Caki2 (cell line): Measurements from ENCODE around the gene GLB1L3. TPM values are rescaled to one million over a fixed set of nuclear protein-coding genes. Genes with fewer than 3 reads are reported as not detected.

ENCODE experiments used
- DNase-seq: peaks from one replicate; pipeline ENCODE4 v3.0.0-alpha.2; 2015; ENCODE audit warnings: low read depth
- in situ Hi-C: cut with HindIII; loops from 2 replicates; pipeline ENCODE4 v1.10.0; 2016; ENCODE audit warnings: low sequenced_read_pairs, low pct_unique_long_range_greater_than_20kb, mixed read lengths
- total RNA-seq: library from RNA; depleted of rRNA; stranded (reverse); fragments of >200 nt; shearing (Covaris generic); gene quantifications from 2 replicates; pipeline ENCODE4 v1.2.3, GENCODE V29; 2014; ENCODE audit warnings: low replicate concordance

Gene GLB1L3
- total RNA-seq, 1 experiment from 2014 or later = not detected

- DNase-seq = no peak
- in situ Hi-C loops = no loop called here
Observed at GRCh38 chr11:134349802-134350355, 73.7 kb downstream of the GLB1L3 start.

GRCh38 chr11:134350381-134350780 lies 74.2 kb downstream of the GLB1L3 start:
- no peak for DNase-seq
- in situ Hi-C loops = no loop called here

DNA sequence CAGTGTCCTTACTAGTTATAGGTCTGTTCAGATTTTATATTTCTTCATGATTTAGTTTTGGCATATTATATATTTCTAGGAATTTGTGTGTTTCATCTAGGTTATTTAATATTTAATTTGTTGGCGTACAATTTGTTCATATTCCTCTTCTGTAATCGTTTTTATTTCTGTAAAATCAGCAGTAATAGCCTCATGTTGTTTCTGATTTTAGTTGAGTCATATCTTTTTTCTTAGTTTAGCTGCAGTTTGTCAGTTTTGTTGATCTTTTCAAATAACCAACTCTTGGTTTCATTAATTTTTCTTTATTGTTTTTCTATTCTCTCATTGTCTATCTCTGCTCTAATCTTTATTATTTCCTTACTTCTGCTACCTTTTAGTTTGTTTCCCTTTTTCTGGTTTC lies 75.9 kb downstream of the GLB1L3 start:
- in situ Hi-C loops = no loop called here
- no peak for DNase-seq

- in situ Hi-C loops = no loop called here
- DNase-seq = no peak
Observed at GRCh38 chr11:134355136-134355535, 79.0 kb downstream of the GLB1L3 start.

- DNase-seq = no peak
- in situ Hi-C loops = no loop called here
Observed at GRCh38 chr11:134355656-134356055, 79.5 kb downstream of the GLB1L3 start.

DNA sequence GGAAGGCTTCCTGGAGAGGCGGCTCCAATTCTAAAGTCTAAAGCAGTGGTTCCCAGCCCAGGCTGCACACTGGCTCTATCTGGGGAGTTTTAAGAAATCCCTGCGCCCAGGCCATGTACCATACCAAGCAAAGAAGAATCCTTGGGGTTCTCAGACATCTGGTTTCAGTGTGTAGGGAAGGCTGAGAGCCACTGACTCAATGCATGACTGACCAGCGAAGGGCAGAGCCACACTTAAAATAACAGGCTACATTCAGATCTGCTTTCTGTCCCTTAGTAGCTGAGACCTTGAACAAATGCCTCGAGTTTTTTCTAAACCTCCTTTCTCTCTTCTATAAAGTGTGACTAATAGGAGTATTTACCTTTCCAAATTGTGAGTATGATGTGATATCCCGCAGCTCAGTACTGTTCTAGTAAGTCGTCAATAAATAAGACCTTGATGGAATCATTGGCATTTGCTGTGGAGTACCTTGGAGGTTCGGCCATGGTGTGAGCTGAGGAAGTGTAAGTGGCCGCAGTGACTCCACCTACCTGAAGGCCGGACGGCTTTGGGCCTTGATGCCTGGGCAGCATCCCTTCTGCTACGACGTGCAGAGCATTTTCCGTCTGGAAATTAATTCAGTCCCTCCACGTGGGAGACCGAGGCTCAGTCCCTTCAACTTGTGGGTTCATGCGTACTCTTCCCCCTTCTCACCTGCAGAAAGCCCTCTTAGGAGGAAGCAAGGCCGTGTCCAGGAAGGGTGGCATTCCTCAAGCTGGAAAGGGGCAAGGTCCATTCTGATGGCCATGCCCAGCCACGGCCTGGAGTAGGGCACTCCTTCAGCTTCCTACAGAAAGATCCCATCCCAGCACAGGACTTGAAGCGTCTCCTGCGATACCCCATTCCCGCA lies 80.7 kb downstream of the GLB1L3 start:
- DNase-seq = no peak
- in situ Hi-C loops = no loop called here

GRCh38 chr11:134357545-134357839 lies 81.3 kb downstream of the GLB1L3 start:
- in situ Hi-C loops = no loop called here
- no peak for DNase-seq

DNA sequence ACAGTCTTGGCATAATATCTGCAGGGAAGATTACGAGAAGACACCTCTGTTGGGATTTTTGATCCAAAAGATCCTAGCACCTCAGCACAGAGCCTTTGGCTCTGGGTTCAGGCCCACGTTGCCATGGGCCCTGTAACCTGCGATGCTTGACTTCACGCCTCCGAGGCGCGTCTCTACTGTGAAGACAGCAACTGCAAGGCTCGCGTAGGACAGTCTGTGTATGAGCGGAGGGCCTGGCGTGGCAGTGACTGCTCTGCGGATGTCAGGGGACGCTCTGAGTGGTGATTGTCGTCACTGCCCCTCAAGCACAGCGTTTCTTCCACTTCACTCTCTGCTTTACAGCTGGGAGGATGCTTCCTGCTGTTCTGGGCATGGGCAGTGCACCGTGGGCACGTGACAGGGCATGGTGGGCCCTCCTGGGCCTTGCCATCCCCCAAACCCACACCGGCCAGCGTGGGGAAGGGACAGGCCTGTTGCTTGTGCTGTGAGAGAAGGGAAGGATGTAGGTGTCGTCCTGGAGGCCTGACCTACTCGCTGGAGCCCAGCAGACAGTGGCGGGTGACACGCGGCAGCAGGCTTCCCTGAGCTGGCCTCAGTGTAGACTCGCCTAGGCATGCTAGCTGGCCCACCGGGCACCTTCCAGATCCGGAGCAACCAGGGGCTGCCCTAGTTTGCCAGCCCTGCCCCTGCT lies 82.1 kb downstream of the GLB1L3 start:
- in situ Hi-C loops = no loop called here
- DNase-seq = no peak

DNA sequence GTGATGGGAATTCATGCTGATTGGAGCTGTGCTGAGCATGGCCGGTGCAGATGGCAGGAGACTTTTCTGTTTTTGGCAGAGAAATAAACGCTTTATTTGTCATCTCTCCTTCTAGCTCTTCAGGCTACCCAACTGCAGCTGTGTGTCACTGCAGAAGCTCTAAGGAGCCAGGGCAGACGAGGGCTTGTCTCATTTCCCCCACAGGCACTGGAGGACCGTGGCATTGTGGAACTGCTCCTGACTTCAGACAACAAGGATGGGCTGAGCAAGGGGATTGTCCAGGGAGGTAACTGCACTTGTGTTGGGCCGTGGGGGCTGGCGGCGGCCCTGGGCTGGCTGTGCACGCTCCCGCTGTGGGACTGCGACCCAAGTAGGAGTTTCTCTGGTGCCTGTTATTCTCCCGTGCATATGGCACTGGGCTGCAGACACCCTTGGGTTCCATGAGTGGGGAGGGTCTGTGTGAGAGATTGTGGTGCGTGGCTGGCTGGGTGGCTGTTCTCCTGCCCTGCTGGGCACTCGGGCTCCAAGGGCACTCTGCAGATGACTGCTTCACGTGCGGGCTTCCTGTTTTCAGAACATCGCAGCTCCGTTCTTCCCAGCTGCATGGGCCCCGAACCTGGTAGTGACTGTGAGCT lies 82.8 kb downstream of the GLB1L3 start:
- no peak for DNase-seq
- in situ Hi-C loops = no loop called here

DNA sequence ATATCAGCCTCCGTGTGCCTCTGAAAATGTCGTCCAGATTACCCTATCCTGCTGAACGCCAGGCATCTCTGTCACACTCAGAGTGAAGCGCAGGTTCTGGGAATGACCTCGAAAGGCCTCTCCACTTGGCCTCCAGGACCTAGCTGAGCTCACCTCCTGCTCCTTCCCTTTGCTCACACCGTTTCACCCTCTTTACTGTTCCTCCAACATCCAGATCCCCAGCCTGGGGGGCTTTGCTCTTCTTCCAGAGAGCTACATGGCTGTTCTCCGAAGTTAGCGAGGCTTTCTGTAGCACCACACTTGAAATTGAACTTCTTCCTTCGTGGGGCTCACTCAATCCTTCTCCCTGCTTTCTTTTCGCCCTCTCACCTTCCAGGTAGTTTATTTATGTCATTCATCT lies 83.5 kb downstream of the GLB1L3 start:
- in situ Hi-C loops = no loop called here
- DNase-seq = no peak

DNA sequence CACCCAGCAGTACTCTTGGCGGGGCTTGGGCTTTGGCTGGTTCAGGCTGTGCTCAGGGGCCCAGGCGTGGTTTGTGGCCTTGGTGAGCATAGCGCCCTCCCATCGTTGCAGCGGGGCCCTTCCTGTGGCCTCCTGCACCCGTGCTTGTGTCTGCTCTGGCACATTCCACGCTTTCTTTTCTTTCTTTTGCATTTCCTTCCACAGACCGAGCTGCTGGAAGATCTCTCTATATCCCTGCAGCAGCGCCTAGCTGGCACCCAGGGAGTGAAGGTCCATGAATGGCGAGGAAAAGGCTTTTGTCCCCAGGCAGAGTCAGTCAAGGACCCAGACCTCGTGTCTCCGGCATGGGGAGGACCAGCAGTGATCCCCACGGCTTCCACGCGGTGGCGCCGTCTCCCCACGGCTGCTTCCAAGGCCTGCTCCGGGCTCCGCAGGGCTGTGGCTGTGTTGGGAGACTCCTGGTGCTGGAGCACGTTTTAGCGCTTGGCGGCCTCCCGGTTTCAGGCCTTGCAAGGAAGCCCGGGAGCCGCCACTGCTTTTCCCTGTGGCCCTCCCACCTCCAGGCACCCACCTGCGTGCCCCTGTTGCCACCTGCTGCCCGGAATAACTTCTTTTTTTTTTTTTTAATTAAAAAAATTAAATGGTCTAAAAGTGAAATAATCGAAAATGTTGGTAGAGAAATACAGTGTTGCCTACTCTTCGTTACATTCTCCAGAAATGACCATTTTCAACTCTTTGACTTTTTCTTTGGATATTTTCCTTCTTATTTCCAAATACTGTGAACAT lies 84.1 kb downstream of the GLB1L3 start:
- no peak for DNase-seq
- in situ Hi-C loops = no loop called here

DNA sequence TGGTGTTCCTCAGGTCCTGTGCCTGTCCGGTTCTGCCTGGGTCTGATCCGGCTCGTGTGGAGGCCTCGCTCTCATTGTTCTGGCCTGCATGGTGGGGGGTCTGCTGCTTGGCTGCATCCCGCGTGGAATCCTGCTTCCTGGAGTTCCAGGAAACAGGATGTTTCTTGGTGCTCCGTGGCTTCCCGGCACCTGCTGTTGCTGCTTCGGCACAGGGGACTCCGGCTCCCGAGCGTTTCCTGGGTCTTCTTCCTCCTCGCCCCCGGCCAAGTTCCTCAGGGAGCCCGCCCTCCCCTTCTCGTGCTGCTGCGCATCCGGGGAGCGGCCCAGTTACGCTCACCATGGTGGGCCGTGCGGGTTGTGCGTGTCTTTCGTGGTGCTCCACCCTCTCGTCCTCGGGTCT lies 85.5 kb downstream of the GLB1L3 start:
- no peak for DNase-seq
- in situ Hi-C loops = no loop called here

DNA sequence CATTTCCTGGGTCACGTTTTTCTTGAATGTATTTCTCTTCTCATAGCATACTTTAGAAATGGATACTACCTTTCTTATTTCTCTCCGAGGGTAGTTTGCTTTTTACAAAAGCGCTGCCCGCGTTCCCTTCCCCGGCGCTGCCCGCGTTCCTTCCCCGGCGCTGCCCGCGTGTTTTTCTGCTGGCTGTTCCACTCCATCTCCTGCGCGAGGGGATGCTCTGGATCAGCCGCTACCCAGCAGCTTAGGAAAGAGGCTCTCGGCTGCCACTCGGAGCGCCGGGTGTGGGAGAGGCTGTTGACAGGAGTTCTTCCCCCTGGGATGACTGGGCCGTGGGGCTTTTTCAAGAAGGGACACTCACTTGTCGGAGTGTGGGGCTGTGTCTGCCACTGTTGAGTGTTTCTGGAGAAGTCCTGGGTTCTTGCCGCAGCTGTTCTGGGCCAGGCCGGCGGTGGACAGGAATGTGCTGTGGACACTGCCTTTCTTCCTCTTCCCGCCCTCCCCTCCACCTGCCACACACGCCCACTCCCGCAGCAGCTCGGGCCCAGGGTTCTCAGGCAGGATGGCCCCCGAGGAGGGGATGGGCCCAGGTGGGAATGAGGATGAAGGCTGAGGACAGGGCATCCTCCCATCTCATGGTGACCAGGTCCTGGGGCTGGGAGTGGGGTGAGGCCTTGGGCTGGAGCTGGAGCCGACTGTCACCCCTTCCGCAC lies 86.2 kb downstream of the GLB1L3 start:
- DNase-seq = no peak
- in situ Hi-C loops = no loop called here

DNA sequence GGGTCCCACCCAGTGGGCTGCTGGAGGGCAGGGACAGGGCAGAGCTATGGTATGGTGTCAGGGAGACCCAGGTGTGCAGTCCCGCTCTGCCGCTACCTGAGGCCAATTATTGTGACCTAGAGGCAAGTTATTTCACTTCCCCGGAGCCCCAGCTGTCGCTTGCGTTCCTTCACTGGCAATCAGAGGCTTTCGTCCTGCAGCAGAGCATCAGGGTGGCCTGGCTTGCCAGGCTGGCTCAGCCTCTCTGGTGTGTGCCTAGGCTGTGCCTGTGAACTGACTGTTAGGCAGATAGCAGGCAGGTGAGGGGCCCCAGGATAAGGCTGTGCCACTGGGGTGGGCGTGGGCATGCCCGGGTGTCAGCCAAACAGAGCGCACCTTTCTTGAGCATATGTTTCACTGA lies 87.0 kb downstream of the GLB1L3 start:
- in situ Hi-C loops = no loop called here
- DNase-seq = no peak

- in situ Hi-C loops = no loop called here
- DNase-seq = no peak
Observed at GRCh38 chr11:134363592-134363991, 87.4 kb downstream of the GLB1L3 start.

DNA sequence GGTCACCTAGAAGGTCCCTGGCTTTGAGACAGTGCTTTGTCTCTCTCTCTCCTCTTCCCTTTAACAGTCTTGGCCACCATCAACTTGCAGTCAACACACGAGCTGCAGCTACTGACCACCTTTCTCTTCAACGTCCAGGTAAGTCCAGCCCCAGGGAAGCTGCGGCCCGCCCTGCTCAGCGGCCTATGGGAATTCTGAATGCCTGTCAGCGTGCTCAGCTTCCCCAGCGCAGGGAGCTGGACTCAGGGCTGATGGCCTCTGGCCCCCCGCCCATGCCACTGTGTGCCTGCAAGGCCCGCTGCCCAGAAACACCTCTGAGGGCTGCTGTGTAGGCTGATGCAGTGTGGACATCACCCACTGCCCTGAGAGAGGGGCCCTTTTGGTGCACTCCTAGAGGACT lies 88.1 kb downstream of the GLB1L3 start:
- DNase-seq = no peak
- in situ Hi-C loops = no loop called here

DNA sequence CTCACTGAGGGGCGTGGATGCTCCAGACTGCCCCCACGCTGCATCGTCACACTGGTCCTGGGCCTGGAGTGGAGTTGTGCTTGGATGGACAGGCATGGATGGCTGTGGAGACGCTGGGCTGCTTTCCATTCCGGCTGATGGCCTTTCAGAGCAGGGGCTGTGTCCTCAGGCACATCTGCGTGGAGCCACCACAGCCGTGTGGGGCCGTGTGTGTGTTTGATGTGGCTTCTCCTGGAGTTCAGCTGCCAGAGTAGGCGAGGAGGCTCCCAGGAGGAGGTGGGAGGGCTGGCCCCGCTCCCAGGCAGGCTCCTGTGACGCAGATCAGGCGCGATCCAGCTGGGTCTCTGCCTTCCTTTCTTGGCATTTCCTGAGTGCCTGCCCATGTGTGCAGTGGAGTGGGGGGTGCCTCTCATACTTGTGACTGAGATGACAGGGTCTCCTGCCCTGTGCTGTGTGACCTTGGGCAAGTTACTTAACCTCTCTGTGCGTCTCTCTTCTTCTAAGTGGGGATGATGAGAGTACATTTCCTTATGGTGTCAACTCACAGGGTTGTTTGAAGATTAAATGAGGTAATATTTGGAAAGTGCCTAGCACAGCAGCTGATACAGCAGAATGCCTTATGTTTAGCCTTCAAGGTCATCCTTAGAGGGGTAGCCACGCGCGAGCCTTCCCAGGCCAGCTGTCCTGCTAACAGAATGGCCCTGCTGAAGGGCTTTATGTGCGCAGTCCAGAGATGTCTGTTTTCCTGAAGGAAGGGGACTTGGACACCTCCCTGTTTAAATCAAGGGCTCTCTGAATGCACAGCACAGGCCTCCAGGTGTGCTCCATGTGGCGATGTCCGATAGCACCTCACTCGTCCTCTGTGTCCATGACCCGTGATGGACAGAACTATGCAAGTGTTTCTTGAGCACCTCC lies 89.1 kb downstream of the GLB1L3 start:
- in situ Hi-C loops = no loop called here
- DNase-seq = no peak
